GM19099 (cell line): Measurements from ENCODE around the gene AMPH.

Experiments
- POLR2A ChIP-seq: IDR thresholded peaks from 3 replicates; pipeline ENCODE4 v1.6.1; 2011; ENCODE audit warnings: low read depth; ENCODE audit not compliant: insufficient read length; ENCODE audit errors: extremely low read depth

Gene AMPH

DNA sequence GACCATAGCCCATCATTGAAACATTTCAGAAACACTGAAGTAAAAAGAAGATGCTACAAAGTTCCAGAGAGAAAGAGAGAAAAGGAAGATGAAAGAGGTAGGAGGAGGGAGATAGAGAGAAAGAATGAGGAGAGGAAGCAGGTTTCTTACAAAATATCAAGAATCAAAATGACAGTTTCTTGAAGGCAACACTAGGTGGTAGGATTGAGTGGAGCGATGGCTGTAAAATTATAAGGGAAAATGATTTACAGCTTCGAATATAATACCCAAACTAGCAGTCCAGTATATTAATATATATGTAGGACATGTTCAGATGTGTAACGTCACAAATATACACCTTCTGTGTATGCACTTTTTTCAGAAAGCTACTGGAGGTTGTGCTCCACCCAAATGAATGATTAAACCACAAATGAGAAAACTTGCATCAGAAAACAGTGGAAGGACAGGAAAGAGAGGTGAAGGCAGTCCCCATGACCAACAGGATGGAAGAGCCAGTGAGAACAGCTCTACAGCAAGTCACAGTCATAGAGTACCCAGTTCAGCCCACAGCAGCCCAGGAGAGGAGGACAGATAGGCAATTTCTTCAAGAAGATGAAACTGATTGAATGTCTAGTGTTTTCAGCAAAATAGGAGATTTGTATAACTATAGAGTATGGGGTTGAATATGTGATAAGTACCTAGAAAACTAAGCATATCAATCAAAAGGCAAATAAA, 206.3 kb downstream of the AMPH start:
- TF ChIP-seq POLR2A: no peak

DNA sequence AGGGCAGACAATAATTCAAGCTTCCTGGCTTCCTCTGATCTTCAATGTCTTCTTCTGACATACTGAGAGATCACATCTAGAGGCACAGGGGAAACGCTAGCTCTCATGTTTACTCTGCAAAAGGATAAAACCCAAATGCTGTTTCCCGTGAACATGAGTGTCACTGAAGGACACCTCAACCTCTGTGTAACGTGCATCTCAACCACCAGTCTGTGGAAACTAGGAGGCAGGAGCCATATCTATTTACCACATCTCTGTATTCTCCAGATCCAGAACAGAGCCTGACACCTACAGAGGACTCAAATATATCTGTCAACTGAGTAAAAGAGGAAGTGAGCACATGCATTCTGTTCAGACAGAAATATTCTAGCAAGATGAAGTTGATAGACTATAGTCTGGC, 217.4 kb downstream of the AMPH start:
- TF ChIP-seq POLR2A: no peak

DNA sequence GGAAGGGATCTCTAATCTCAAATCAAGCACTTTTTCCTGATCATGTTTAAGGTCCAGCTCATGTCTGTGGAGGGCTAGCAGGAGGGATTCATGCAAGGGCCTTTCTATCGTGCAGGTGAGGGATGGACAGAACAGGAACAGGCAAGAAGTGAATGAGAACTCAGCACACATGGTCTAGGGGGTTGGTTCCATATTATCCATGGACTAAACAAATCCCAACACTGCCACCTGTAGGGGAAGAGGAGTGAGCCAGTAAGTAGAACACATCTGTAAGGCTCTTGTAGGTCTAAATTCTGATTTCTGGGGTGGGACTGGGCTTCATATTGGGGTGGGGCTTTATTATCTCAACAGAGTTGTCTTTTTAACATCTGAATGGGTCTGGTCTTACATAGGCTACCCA, 219.8 kb downstream of the AMPH start:
- TF ChIP-seq POLR2A: no peak

DNA sequence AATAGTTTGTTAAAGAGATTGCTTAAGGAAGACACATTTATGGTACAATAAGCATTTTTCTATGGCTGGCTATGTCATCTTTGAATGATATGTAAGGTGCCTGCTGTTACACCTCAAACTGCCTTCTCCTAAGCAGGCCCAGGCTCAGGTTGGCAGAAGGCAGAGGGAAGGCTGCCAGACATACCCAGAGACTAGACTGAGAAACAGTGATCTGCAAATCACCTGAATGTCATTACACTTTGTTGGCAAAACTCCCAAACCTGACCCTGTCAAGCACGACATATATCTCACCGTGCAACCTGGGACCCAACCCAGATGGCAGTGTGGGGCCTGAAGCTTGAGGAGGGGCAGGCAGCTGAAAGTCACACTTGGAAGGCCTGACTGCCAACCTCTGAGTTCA, 221.1 kb downstream of the AMPH start:
- no peak for TF ChIP-seq POLR2A

DNA sequence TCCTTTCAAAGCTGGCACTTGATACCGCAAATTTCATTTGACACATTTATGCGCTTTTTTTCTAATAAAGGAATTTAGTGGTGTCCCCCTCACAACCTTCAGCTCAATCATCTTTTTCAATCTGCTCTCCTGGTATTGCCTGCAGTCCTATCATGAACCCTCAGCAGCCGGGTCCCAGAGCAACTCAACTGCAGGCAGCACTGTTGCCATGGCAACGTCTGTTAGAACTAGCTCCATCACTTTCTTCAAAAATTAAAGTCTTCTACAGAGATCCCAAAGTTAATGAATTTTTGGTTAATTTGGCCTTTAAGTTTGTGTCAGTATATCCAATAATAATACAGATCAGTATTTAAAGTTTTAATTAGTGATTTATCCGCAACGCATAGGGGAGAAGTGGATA, 221.6 kb downstream of the AMPH start:
- TF ChIP-seq POLR2A: no peak

DNA sequence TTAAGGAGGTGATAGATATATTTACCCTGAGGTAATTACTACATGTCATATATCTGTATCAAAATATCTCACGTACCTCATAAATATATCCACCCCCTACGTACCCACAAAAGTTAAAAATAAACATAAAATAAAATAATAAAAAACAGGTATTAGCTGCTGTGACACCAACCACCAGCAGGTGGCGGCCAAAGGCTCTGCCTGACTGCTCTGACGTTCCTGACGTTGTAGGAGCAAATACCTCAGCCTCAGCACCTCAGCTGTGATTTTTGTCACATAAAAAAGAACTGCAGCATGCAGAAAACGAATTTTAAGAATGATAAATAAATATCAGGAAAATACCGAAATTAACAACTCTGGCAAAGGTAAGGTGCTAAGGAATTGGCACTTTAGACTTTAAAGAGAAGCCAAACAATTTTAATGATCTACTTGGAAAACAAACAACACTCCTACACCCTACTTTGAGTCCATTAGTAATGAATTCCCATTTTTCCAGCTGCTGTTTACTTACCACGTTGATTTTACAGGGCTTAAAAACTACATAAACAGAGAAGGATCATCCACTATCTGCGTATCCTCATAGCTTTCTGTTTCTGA, 232.3 kb downstream of the AMPH start:
- no peak for TF ChIP-seq POLR2A

DNA sequence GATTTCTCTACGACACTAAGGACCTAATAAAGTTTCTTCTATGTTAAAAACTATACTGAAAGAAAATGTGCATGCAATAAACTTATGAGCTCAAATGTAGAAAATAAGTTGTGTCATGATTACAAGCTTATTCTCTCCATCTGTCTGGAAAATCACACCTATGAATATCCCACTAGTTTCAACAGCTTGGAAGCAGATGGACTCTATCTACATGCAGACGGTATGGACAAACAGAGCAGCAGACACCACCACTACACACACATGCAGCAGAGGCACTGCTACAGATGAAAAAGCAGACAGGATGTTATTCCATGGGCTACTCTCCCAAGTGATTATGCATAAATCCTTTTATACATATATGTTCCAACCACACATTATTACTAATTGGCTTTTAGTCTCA, 234.3 kb downstream of the AMPH start:
- TF ChIP-seq POLR2A: no peak

DNA sequence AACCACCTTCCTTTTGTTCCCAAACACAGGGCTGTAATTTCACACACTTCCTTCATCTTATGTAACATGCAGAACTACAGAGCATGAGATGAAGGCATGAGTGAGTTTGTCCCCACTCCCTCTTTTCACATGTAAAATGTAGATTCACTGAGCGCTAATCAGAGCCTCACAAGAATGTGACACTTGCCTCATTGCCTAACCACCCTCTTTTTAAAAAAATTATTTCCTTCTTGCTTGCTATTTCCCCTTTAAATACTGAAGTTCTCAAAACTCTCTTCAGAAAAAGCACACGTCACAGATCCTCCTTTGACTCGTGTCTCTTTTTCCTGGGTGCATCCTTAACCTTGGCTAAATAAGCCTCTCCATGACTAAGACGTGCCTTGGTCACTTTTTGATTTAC, 236.5 kb downstream of the AMPH start:
- no peak for TF ChIP-seq POLR2A

DNA sequence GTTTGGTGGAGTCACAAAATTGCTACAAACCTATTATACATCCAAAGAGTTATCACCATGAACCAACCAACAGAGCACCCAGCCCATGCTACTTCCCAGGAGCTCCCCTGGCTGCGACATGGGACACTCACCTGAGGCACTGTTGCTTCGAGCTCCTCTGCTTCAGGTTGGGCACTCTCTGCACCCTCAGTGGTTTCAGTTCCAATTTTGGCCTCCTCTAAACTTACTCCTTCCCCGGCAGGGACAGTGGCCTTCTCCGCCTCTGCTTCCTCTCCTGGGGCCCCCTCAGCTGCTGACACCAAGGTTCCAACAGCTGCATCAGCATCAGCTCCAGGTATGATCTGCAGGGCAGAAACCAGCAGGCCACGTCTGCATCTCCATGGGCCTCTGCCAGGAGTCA, 237.3 kb downstream of the AMPH start:
- no peak for TF ChIP-seq POLR2A

DNA sequence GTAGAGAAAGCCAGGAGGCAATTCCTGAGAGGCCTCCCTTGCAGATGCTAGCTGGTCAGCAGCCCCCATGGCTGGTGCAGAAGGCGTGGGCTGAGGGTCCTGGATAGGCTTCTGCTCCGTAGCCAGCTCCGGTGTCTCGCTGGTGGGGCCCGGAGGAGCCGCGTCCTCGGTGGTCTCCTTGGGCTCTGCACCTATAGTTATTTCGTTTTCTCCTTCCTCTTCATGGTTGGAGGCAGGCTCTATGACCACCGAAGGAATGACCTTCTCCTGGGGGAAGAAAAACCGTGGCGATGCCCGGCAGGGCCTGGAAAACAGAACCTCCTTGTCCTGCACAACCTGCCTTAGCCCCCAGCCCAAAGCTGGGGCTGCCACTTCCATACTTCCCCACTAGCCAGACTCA, 239.4 kb downstream of the AMPH start:
- no peak for TF ChIP-seq POLR2A

DNA sequence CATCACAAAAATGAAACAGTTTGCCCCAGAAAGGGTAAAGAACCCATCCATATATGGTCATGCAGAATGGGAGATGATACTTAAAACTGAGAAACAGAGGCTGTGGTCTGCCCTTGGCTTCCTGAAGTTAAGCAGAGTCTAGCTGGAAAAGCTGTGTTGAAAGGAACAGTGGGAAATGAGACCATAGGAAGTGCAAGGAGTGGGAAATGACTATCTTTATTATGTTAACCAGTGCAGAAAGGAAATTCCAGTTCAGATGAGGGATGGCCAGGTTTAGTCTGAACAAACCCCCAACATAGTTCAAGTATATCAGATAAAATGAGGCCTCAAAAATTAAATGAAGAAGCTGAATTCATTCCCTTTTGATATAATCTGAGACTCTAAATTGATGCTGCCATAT, 245.5 kb downstream of the AMPH start:
- TF ChIP-seq POLR2A: no peak

DNA sequence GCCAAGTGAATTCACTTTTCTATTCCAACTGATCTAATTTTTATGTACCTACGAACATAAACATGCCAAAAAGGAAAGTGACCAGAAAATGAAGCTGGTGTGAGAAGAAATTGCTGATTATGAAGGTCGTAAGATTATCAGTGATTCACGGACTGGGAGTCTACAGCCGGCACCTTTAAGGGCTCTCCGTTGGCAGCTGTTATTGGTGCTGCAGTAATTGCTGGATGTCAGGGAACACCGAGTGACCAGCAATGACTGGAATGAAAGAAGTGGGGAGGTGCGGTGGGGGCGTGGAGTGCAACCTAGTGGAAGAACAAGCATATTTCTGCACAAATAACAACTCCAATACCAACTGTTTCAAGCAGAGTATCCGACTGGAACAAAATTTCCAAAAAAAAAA, 247.9 kb downstream of the AMPH start:
- TF ChIP-seq POLR2A: no peak

DNA sequence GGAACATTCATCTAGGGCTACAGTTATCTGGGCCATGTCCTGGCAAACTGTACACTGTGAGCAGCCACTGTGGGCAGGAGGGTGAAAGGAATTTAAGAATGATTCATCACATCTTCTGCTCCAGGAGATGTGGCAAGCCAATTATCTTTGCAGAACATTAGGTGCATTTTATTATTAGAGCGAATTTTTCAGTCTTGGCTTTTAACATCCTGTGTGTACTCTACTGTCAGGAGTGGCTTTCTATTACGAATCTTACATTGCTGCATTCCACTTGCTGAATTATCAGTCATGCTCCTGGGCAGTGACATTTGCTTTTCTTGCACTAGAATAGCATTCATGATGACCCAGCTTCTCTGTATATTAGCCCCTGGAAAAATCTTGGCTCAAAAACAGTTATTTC, 248.5 kb downstream of the AMPH start:
- no peak for TF ChIP-seq POLR2A

DNA sequence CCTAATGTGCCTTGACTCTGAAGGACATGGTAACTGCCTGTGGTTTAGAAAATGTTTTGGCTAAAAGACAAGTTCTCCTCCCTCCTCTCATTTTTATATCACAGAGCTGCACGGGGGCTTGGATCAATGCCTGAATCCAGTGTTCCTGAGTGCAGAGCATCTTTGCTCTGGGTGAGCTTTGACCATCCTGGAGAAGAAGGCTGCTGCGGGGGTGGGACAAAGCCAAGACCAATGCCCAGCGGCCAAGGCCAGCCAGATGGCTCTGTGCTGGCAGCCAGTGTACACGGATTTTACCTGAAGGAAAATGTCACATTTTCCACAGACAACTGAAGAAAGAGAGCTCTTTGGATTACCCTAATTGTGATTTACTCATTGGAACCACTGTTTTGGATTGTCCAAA, 255.7 kb downstream of the AMPH start:
- TF ChIP-seq POLR2A: no peak

DNA sequence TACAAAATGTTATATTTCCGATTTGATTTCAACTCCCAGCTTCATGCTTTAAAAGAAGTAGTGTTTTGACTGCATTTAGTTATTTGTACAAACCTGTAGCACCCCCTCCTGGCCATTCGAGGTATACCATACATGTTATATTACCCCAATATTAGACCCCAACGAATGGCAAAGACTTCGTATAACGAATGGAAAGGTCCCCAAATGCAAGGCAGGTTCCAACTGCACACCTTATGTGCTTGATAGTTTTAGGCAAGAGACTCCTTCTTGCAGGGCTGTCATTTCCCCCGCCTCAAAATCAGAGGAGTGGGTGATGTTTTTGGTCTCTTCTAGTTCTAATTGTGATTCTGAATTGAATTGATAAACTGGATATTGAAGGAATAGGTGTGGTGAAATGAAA, 256.7 kb downstream of the AMPH start:
- TF ChIP-seq POLR2A: no peak

DNA sequence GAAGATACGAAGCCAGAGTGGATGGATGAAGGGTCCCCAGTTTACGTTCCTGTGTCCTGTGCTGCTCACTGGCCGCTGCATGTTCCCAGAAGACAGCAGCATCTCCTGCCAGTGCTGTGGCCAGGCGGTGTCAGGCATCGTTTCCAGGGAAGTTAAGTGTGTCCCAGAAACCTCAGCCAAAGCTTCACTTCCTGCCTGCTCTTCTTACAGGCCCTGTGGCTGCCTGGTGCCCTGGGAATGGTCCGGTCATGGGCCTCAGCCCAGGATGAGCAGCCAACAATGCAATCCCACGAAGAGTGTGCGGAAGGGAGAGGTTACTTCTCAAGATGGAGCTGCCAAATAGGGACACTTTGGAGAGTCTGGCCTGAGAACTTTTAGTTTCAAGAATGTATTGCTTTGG, 258.0 kb downstream of the AMPH start:
- TF ChIP-seq POLR2A: no peak

DNA sequence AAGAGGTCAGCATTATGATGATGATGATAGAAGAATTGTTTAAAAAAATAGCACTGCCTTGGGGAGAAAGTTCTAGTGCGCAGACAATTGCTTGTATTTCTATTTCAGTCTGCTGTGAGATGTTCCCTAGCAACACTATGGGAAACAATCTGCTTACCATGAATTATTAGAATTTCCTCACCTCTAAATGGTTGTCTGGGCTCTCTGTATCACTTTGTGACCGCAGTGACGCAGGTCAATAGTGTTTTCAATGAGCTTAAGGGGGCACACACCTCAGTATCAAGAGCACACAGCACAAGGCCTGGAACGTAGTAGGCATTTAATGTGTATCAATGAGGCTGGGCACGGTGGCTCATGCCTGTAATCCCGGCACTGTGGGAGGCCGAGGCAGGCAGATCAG, 258.9 kb downstream of the AMPH start:
- TF ChIP-seq POLR2A: no peak

DNA sequence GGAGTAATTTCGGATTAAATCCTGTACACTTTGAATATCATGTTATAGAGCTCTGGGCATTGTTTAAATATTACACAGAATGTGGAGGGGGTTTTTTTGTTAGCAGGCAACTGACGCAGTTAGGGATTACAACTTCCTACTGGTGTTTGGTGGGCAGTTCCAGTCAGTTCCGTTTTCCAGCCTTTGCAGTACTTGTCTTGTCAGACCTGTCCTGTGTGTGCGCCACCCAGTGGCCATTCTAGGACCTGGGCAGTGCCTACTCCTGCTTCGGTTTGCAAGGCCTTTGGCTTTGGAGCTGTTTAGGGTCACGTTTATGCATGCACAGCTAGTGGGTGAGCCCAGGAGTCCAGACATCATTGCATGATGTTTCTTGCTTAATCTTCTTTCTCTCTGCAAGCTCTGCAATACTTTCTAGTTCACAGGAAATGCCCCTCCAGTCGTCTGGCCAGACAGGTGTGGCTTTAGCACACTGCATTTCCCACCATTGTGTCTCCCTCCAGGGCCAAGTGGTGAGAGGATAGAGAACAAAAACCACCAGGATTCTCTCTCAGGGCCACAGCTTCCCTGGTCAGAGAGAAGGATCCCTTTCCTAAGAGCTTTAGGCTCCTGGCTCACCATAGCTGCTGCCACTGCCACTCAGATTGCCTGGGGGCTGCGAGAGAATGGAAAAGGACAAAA, 261.2 kb downstream of the AMPH start:
- no peak for TF ChIP-seq POLR2A
